22Rv1 (cell line): ENCODE results near the gene ITK.

Source experiments
- CTCF ChIP-seq: fragments of 450-650 bp; IDR thresholded peaks from 2 replicates; pipeline ENCODE4 v1.5.1; 2017; ENCODE audit warnings: mild to moderate bottlenecking
- ZFX ChIP-seq: fragments of 450-650 bp; IDR thresholded peaks from 2 replicates; pipeline ENCODE4 v1.6.1; 2017; ENCODE audit warnings: antibody characterized with exemption, borderline replicate concordance

GRCh38 chr5:157148734-157149615, 31.7 kb upstream of the ITK start:
- TF ChIP-seq CTCF: peak; percentile 91
- TF ChIP-seq ZFX: no peak
